GM23248 (cell line): Measurements from ENCODE around the gene RRBP1. TPM values are rescaled to one million over a fixed set of nuclear protein-coding genes. Genes with fewer than 3 reads are reported as not detected.

ENCODE experiments used
- DNase-seq: peaks from one replicate; pipeline ENCODE4 v3.0.0-alpha.2; 2015
- H2AFZ ChIP-seq: fragments of 200-600 bp; sonication (generic); 2 replicates; pipeline ENCODE4 v1.6.1; 2016; ENCODE audit warnings: antibody characterized with exemption
- H3F3A ChIP-seq: fragments of 200-600 bp; sonication (generic); 2 replicates; pipeline ENCODE4 v1.6.1; 2016; ENCODE audit warnings: mild to moderate bottlenecking, antibody characterized with exemption, mixed run types; ENCODE audit not compliant: insufficient read depth
- H3K27ac ChIP-seq: fragments of 200-600 bp; sonication (generic); 2 replicates; pipeline ENCODE4 v1.5.1; 2016; ENCODE audit warnings: mild to moderate bottlenecking
- H3K27me3 ChIP-seq: fragments of 200-600 bp; sonication (generic); replicated peaks from 2 replicates; pipeline ENCODE4 v1.6.1; 2016; ENCODE audit warnings: mild to moderate bottlenecking; ENCODE audit not compliant: insufficient read depth
- H3K36me3 ChIP-seq: fragments of 200-600 bp; sonication (generic); 2 replicates; pipeline ENCODE4 v1.6.1; 2016; ENCODE audit warnings: low read depth, mild to moderate bottlenecking
- H3K4me1 ChIP-seq: fragments of 200-600 bp; sonication (generic); 2 replicates; pipeline ENCODE4 v1.6.1; 2016; ENCODE audit warnings: mild to moderate bottlenecking; ENCODE audit not compliant: insufficient read depth
- H3K4me2 ChIP-seq: fragments of 200-600 bp; sonication (generic); one replicate; pipeline ENCODE4 v1.6.1; 2016; ENCODE audit warnings: mild to moderate bottlenecking; ENCODE audit not compliant: unreplicated experiment
- H3K4me3 ChIP-seq: fragments of 200-600 bp; sonication (generic); 2 replicates; pipeline ENCODE4 v1.5.1; 2016; ENCODE audit warnings: mild to moderate bottlenecking
- H3K79me2 ChIP-seq: fragments of 200-600 bp; sonication (generic); 2 replicates; pipeline ENCODE4 v1.6.1; 2016; ENCODE audit warnings: mild to moderate bottlenecking; ENCODE audit not compliant: insufficient read depth
- H3K9ac ChIP-seq: fragments of 200-600 bp; sonication (generic); 2 replicates; pipeline ENCODE4 v1.6.1; 2016; ENCODE audit warnings: mild to moderate bottlenecking
- H3K9me2 ChIP-seq: fragments of 200-600 bp; sonication (generic); 2 replicates; pipeline ENCODE4 v1.6.1; 2016; ENCODE audit warnings: mixed run types, mild to moderate bottlenecking, moderate library complexity; ENCODE audit not compliant: insufficient read depth
- H3K9me3 ChIP-seq: fragments of 200-600 bp; sonication (generic); one replicate; pipeline ENCODE4 v1.6.1; 2017; ENCODE audit warnings: low read depth
- H4K20me1 ChIP-seq: fragments of 200-600 bp; sonication (generic); 2 replicates; pipeline ENCODE4 v1.6.0; 2016; ENCODE audit not compliant: insufficient read depth
- EZH2 ChIP-seq: fragments of 200-600 bp; sonication (generic); IDR thresholded peaks from 2 replicates; pipeline ENCODE4 v1.6.1; 2018; ENCODE audit warnings: antibody characterized with exemption, mild to moderate bottlenecking; ENCODE audit not compliant: insufficient read depth, poor library complexity, severe bottlenecking
- EZH2phosphoT487 ChIP-seq: fragments of 200-600 bp; sonication (generic); IDR thresholded peaks from 2 replicates; pipeline ENCODE4 v1.6.1; 2018; ENCODE audit warnings: antibody characterized with exemption, moderate library complexity, mild to moderate bottlenecking, low read depth; ENCODE audit not compliant: insufficient read depth
- WGBS, 2 experiments: methylation state at CpG; one replicate each; pipeline ENCODE4 v1.1.6; 2015 to 2017; ENCODE audit warnings: low lambda C conversion rate in 2 of 2, low coverage in 1 of 2; ENCODE audit errors: missing lambda C conversion rate in 2 of 2; 5-methylcytosine and 5-hydroxymethylcytosine counted together
- in situ Hi-C: fragments of 300-500 bp; cut with MboI; formaldehyde crosslinking; loops from 2 replicates; pipeline ENCODE4 v1.15.0; 2020
- polyA plus RNA-seq: library from polyadenylated mRNA; unstranded; fragments of >200 nt; fragmentation: Nextera tagmentation; extraction: Ambion mirVana; gene quantifications from 2 replicates; pipeline ENCODE4 v1.2.1, GENCODE V29; 2016
- total RNA-seq: library from RNA; depleted of rRNA; stranded (reverse); fragments of >200 nt; shearing (Covaris generic); gene quantifications from 2 replicates; pipeline ENCODE4 v1.2.3, GENCODE V29; 2014; rRNA removed

Gene RRBP1
- total and polyA plus RNA-seq, 2 experiments from 2014 or later = 127 to 182 TPM

DNA sequence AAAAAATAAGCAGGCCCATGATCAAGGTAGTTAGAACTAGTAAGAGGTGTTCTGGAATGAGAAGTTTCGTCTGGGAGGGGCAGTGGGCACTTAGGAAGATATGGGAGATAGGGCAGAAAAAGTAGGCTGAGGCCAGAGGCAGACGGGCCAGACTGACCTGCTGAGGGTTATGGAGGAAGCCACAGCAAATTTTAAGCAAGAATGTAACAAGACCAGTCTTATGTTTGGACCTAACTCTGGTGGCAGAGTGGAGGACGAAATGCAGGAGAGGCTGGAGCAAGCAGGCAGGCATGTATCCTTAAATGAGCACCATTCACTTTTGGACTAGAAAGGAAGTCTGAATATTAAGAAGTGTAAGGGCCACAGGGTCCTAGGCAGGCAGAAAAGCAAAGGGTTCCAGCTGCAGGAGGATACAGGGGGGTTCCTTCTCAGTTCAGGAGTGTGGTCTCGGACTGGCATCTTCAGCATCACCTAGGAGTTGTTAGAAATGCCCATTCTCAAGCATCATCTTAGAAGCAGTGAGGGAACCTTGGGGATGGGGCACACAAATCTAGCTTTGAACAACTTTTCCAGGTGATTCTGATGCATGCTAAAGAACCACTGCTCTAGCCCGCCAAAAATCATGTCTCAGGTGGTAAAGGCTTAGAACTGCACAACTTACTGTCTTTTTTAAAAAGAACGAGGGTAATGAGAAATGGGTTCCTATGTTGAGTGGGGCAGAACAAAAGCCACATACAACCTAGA lies 113.8 kb downstream of the RRBP1 start:
- DNase-seq = no peak
- Histone ChIP-seq H4K20me1 (peaks cover 16% of the 10 kb centered on the region; the same call in 1 of the 2 replicates), H3K36me3 (no peaks in the 10 kb centered on the region), H3K27ac (peak overlapping the region; percentile 93), H3K9me3 (no peaks in the 10 kb centered on the region), H2AFZ (peak overlapping the region; percentile 45; the same call in 1 of the 2 replicates), H3K4me2 (peak overlapping the region; percentile 80), H3K9me2 (no peaks in the 10 kb centered on the region), H3K4me3 (peak overlapping the region; percentile 68), H3K4me1 (peaks cover 26% of the 10 kb centered on the region), H3K27me3 (no peaks in the 10 kb centered on the region), H3F3A (peaks cover 23% of the 10 kb centered on the region), H3K79me2 (peaks cover 32% of the 10 kb centered on the region), H3K9ac (peak overlapping the region; percentile 98)
- TF ChIP-seq EZH2 = no peak
- TF ChIP-seq EZH2phosphoT487 = no peak
- in situ Hi-C loops = no loop called here
- WGBS, 2 experiments = 65 to 68% methylated on average over 6 of the region's 6 CpGs

DNA sequence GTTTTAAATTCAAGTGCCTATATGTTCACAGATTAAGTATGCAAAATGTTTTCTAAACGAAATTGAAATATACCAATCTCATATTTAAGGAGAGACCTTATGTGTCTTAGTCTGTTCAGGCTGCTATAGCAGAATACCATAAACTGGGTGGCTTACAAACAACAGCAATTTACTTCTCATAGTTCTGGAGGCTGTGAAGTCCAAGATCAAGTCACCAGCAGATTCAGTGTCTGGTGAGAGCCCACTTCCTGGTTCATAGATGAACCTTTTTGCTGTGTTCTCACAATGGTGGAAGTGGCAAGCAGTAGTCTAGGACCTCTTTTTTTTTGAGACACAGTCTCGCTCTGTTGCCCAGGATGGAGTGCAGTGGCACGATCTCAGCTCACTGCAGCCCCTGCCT lies 115.7 kb downstream of the RRBP1 start:
- H3K4me3 ChIP-seq = no peak overlapping the region
- no peak overlapping the region for H2AFZ ChIP-seq
- peaks cover 25% of the 10 kb centered on the region for H3F3A ChIP-seq
- peaks cover 13% of the 10 kb centered on the region for H3K79me2 ChIP-seq
- H3K9ac ChIP-seq = no peak overlapping the region
- no peaks in the 10 kb centered on the region for H3K9me3 ChIP-seq
- H3K9me2 ChIP-seq = no peaks in the 10 kb centered on the region
- H3K27me3 ChIP-seq = no peaks in the 10 kb centered on the region
- H3K36me3 ChIP-seq = no peaks in the 10 kb centered on the region
- DNase-seq = no peak
- TF ChIP-seq EZH2 (no peak), EZH2phosphoT487 (no peak)
- H3K4me2 ChIP-seq = no peak overlapping the region
- H4K20me1 ChIP-seq = peaks cover 6% of the 10 kb centered on the region; the same call in 1 of the 2 replicates
- in situ Hi-C loops = no loop called here
- WGBS, 2 experiments = 86 to 87% methylated on average over 3 of the region's 3 CpGs
- H3K4me1 ChIP-seq = peaks cover 15% of the 10 kb centered on the region
- H3K27ac ChIP-seq = no peak overlapping the region

DNA sequence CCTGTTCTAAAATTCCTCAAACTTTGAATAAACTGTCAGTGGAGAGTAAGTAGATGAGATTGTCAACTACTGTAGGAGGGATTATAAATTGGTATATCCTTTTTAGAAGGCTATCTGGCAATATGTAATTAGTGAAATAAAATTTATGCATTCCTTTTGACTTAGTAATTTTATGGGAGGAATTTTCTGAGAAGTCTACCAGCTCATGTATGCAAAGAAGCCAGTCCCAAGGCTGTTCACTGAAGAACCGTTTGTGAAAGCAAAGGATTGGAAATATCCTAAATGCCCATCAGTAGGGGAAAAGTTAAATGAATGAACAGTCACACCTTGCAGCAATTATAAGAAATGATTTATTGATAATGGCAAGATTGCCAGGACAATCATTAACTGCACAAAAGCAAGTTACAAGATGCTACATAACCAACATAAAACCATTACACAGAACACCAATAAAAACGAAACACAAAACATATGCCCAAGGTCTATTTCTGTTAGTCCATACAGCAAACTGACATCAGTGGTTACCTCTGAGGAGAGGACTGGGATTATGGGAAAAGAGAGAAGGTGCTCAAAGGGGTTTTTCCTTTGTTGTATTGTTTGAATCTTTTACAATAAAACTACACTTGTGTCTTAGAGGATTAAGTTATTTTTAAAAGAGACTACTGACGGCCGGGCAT lies 116.7 kb downstream of the RRBP1 start:
- H3K4me2 ChIP-seq = peak overlapping the region; percentile 45

More for the DNA sequence above, 116.7 kb downstream of the RRBP1 start:
- Histone ChIP-seq H3K9me2 (no peaks in the 10 kb centered on the region), H3K27me3 (no peaks in the 10 kb centered on the region), H3K36me3 (no peaks in the 10 kb centered on the region), H3K79me2 (peaks cover 3% of the 10 kb centered on the region), H3K9ac (no peak overlapping the region), H3K4me3 (no peak overlapping the region), H3K9me3 (no peaks in the 10 kb centered on the region), H3K27ac (no peak overlapping the region), H2AFZ (peak overlapping the region; percentile 31; the same call in 1 of the 2 replicates), H3K4me1 (peaks cover 15% of the 10 kb centered on the region), H3F3A (peaks cover 18% of the 10 kb centered on the region), H4K20me1 (no peaks in the 10 kb centered on the region)
- WGBS, 2 experiments = 39 to 46% methylated on average over 3 to 4 of the region's 4 CpGs
- no peak for TF ChIP-seq EZH2phosphoT487
- TF ChIP-seq EZH2 = no peak
- in situ Hi-C loops = no loop called here
- peak; percentile 57 for DNase-seq

Other genes with a start within 250 kb of the RRBP1 start
- gene BFSP1, start 150.9 kb downstream of the RRBP1 start, total RNA-seq = 0.25 and 0.32 TPM in 2 replicates
- 0.25 and 0.28 TPM in 2 replicates for gene BFSP1, start 150.9 kb downstream of the RRBP1 start, polyA plus RNA-seq
- 338 and 360 TPM in 2 replicates for gene DSTN, start 112.2 kb downstream of the RRBP1 start, total RNA-seq
- 610 and 613 TPM in 2 replicates for gene DSTN, start 112.2 kb downstream of the RRBP1 start, polyA plus RNA-seq
- gene BANF2, start 17.7 kb upstream of the RRBP1 start, total RNA-seq = not detected in 2 replicates
- gene BANF2, start 17.7 kb upstream of the RRBP1 start, polyA plus RNA-seq = not detected in 2 replicates